ENCODE measurements around the gene NAPA. TPM values are rescaled to one million over a fixed set of nuclear protein-coding genes. Genes with fewer than 3 reads are reported as not detected.
A peak's percentile ranks its signal among the peaks of the same experiment; 100 is the strongest.

The NAPA gene
- total RNA-seq, 2 experiments from 2014 or later = 72.5 to 75.1 TPM

DNA sequence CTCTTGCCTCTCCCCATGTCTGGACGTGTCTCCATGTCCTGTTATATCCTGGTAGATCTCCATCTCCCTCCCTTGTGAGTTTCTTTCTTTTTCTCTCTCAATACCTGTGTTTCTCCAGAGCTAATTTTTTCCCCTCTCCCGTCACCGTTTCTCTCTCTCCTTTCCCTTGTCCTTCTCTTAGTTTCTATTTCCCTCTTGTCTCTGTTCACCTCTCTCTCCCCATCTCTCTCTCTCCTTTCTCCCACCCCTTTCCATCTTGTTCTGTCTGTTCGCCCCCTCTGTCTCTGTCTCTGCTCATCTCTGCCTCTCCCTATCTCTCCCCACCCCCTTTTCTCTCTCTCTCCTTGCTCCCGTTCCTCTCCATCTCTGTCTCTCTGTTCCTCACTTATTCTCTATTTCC, 56.2 kb downstream of the NAPA start:
- H3K27me3 Mint-ChIP-seq (ENCODE audit: low read depth) = peaks cover 30% of the 10 kb centered on the region
- H3K27ac Mint-ChIP-seq = no peak overlapping the region
- no peak overlapping the region for H3K4me3 Mint-ChIP-seq
- peaks cover 7% of the 10 kb centered on the region for H3K9me3 Mint-ChIP-seq
- DNase-seq = no peak
- H3K4me1 Mint-ChIP-seq (ENCODE audit: low read depth) = peaks cover 2% of the 10 kb centered on the region
- no peaks in the 10 kb centered on the region for H3K36me3 Mint-ChIP-seq (ENCODE audit: low read depth)
- intact Hi-C loops (cut with micrococcal nuclease) = no loop called here
- CTCF ChIA-PET = interaction anchor here (0.6 kb wide), 1 partner anchor 1489 kb away, joined by 3 read pairs; no protein-coding TSS in a partner anchor

DNA sequence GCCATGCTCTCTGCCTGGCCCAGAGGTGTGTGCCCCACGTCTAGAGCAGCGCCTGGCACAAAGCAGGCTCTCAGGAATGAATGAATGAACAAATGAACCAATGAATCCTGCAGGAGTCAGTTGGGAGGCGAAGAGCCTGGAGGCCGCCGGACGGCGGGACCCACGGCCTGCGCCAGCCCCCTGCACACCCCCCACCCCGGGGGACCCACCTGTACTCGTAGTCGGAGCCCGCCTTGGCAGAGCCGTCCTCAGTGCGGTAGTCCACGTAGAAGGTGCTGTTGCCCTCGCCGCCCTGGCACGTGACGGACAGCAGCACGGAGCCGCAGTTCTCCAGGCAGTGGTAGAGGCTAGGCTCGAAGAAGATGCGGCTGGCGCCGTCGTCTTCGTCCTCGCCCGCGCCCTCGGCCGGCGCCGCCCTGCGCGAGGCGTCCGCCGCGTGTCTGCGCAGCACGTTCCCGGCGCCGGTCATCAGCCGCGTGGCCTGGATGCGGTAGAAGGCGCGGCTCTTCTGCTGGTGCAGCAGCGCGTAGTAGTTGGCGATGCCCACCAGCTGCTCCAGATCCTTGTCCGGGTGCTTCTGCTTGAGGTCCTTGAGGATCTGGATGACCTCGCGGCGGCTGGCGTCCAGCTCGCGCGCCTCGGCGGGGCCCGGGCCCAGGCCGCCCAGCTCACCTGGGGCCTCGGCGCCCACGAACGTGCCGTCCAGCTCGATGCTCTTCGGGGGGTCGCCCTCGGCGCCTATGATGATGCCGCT, 58.0 kb downstream of the NAPA start:
- Mint-ChIP-seq H3K27ac (no peak overlapping the region), H3K27me3 (ENCODE audit: low read depth) (peaks cover 27% of the 10 kb centered on the region), H3K4me3 (no peak overlapping the region), H3K9me3 (peaks cover 7% of the 10 kb centered on the region), H3K36me3 (ENCODE audit: low read depth) (no peaks in the 10 kb centered on the region), H3K4me1 (ENCODE audit: low read depth) (peaks cover 2% of the 10 kb centered on the region)
- DNase-seq = no peak
- intact Hi-C loops (cut with micrococcal nuclease) = no loop called here
- CTCF ChIA-PET = no interaction called here

DNA sequence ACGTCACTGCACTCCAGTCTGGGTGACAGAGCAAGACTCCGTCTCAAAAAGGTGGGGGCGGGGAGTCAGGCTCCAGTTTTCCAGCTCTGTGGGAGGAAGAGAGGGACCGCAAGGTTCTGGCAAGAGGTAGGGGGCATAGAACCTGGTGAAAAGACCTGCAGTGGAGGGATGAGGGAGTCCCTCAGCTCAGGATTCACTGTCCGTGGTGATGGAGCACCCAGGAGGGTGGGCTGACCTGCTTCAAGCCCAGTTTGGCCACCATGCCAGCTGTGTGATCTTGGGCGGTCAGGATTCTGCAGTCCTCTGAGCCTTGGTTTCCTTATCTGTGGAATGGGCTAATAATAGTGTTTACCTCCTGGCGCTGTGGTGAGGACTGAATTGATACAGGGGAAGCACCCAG, 64.4 kb downstream of the NAPA start:
- peaks cover 40% of the 10 kb centered on the region for H3K27me3 Mint-ChIP-seq (ENCODE audit: low read depth)
- CTCF ChIA-PET = interaction anchor here (0.7 to 1.1 kb wide), 2 partner anchors 11 to 14 kb away, joined by 3 read pairs; no protein-coding TSS in a partner anchor
- peaks cover under 1% of the 10 kb centered on the region for H3K9me3 Mint-ChIP-seq
- no peak overlapping the region for H3K4me3 Mint-ChIP-seq
- no peak overlapping the region for H3K27ac Mint-ChIP-seq
- peaks cover 19% of the 10 kb centered on the region for H3K4me1 Mint-ChIP-seq (ENCODE audit: low read depth)
- no peaks in the 10 kb centered on the region for H3K36me3 Mint-ChIP-seq (ENCODE audit: low read depth)
- intact Hi-C loops (cut with micrococcal nuclease) = no loop called here
- no peak for DNase-seq

DNA sequence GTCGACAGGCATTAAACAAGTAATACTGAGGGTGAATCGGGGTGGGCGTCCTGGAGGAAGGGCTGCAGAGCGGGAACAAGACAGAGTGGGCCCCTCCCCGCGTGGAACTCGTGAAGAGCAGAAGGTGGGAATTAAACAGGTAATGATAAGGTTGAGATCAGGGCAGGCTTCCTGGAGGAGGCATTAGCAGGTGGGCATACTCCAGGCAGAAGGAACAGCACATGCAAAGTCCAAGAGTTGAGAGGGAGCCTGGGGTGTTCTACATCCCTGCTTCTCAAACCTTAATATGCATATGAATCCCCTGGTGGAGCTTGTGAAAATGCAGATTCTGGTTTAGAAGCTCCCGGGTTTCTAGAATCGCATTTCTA, 66.5 kb downstream of the NAPA start:
- Mint-ChIP-seq H3K4me1 (ENCODE audit: low read depth) (peaks cover 36% of the 10 kb centered on the region), H3K4me3 (no peak overlapping the region), H3K27me3 (ENCODE audit: low read depth) (peaks cover 45% of the 10 kb centered on the region), H3K27ac (no peak overlapping the region), H3K36me3 (ENCODE audit: low read depth) (no peaks in the 10 kb centered on the region), H3K9me3 (no peaks in the 10 kb centered on the region)
- intact Hi-C loops (cut with micrococcal nuclease) = no loop called here
- DNase-seq = no peak
- CTCF ChIA-PET = no interaction called here

DNA sequence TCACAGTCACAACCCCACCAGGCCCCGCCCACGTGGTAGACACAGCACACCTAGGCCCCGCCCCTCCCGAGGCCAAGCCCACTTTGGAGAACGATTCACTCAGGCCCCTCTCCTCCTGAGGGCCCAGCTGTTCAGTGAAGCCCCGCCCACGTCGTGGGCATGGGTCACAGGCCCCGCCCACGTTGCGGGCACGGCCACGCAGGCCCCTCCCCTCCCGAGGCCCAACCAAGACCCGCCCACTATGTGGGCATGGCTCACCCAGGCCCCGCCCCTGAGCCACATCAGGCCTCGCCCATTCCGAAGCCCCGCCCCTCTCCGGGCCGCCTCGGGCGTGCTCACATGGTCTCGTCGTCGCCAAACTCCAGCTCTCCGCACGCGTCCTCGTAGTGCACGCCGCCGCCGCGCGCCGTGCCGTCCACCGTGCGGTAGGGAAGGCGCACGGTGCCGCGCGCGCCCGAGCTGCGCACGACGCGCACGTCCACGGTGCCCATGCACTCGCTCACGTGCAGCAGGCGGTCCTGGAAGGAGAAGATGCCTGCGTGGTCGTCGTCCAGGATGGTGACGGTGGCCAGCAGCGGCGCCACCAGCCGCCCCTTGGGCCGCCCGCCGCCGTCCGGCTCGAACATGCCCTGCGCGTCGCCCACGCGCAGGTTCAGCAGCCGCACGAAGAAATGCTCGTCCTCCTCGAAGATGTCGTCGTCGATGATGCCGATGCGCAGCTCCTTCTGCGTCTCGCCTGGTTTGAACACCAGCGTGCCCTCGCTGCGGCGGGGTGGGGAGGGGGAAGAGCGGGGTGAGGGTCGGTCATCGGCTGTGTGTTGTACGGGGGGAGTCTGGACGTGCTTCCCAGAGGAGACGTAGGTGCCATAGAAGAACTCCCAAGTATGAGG, 67.1 kb downstream of the NAPA start:
- no peaks in the 10 kb centered on the region for H3K9me3 Mint-ChIP-seq
- H3K4me3 Mint-ChIP-seq = peak overlapping the region; percentile 56
- intact Hi-C loops (cut with micrococcal nuclease) = loop anchor here (2.0 kb wide), 1 partner anchor 37 kb away; the partner anchor contains the start of gene KPTN
- H3K27me3 Mint-ChIP-seq (ENCODE audit: low read depth) = peaks cover 51% of the 10 kb centered on the region
- peak; percentile 76 for DNase-seq
- H3K27ac Mint-ChIP-seq = no peak overlapping the region
- CTCF ChIA-PET = interaction anchor here (1.4 to 1.6 kb wide), 2 partner anchors 11 to 259 kb away, joined by 4 read pairs; no protein-coding TSS in a partner anchor
- no peaks in the 10 kb centered on the region for H3K36me3 Mint-ChIP-seq (ENCODE audit: low read depth)
- H3K4me1 Mint-ChIP-seq (ENCODE audit: low read depth) = peaks cover 38% of the 10 kb centered on the region

DNA sequence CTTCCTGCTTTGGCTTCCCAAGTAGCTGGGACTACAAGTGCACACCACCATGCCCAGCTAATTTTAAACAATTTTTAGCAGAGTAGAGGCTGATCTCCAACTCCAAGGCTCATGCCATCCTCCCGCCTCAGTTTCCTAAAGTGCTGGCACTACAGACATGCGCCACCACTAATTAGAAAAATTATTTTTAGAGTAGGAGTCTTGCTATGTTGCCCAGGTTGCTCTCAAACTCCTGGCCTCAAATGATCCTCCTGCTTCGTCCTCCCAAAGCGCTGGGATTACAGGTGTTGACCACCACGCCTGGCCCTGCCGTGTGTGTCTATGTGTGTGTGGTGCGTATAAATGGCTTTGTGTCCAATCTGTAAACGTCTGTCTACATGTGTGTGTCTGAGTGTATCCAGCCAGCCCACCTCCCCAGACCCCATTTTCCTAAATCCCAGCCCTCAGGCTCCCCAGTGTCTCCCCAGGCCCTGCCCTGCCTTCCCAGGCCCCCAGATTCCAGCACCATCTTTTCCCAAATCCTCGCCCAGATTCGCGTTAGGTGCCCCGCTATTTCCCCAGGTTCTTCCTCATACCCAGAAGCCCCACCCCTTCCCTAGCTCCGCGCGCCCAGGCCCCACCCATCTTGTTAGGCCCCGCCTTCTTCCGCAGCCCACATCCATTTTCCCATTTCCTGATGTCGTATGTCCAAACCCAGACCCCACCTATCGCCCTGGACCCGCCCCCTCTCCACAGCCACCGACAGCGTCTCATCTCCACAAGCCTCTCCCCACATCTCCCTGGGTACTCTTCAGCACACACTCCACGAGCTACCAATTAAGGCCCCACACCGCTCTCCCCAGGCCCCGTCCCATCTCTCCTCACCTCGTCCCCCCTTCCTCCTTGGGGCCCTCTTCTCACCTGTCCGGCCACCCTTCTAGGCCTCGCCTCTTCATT, 68.1 kb downstream of the NAPA start:
- H3K36me3 Mint-ChIP-seq (ENCODE audit: low read depth) = no peaks in the 10 kb centered on the region
- H3K4me3 Mint-ChIP-seq = peak overlapping the region; percentile 56
- intact Hi-C loops (cut with micrococcal nuclease) = loop anchor here (2.0 kb wide), 1 partner anchor 38 kb away; the partner anchor contains the start of gene KPTN

DNA sequence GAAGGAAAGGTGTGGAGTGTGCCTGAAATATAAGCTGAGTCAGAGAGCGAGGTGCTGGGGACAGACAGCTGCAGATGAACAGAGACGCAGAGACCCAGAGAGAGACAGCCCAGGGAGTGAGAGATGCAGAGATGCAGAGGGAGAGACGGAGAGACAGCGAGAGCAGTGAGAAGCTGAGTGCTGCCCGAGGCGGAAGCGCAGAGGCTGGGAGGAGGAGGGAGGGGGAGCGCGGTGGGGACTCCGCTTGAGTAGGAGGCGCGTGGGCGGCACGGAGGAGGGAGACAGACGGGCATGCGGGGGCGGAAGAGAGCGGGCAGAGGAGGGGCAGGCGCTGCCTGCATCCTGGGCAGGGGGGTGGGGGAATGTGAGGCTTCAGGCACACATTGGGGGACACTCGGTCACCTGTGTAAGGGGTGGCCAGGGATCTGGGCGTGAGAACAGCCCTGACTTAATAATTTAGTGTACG, 68.9 kb downstream of the NAPA start:
- peak; percentile 65 for DNase-seq
- Mint-ChIP-seq H3K27ac (no peak overlapping the region), H3K9me3 (no peaks in the 10 kb centered on the region), H3K27me3 (ENCODE audit: low read depth) (peaks cover 54% of the 10 kb centered on the region), H3K36me3 (ENCODE audit: low read depth) (no peaks in the 10 kb centered on the region), H3K4me1 (ENCODE audit: low read depth) (peaks cover 38% of the 10 kb centered on the region), H3K4me3 (no peak overlapping the region)
- CTCF ChIA-PET = interaction anchor here (0.9 to 1.6 kb wide), 5 partner anchors 9 to 261 kb away, joined by 3 to 4 read pairs (median 3); no protein-coding TSS in a partner anchor
- intact Hi-C loops (cut with micrococcal nuclease) = loop anchor here (2.0 kb wide), 1 partner anchor 39 kb away; the partner anchor contains the start of gene KPTN

More for the DNA sequence above, 68.1 kb downstream of the NAPA start:
- peaks cover 51% of the 10 kb centered on the region for H3K27me3 Mint-ChIP-seq (ENCODE audit: low read depth)
- no peaks in the 10 kb centered on the region for H3K9me3 Mint-ChIP-seq
- H3K27ac Mint-ChIP-seq = no peak overlapping the region
- peaks cover 38% of the 10 kb centered on the region for H3K4me1 Mint-ChIP-seq (ENCODE audit: low read depth)
- CTCF ChIA-PET = interaction anchor here (0.9 to 1.6 kb wide), 4 partner anchors 10 to 260 kb away, joined by 3 to 4 read pairs (median 4); no protein-coding TSS in a partner anchor
- peak; percentile 63 for DNase-seq

DNA sequence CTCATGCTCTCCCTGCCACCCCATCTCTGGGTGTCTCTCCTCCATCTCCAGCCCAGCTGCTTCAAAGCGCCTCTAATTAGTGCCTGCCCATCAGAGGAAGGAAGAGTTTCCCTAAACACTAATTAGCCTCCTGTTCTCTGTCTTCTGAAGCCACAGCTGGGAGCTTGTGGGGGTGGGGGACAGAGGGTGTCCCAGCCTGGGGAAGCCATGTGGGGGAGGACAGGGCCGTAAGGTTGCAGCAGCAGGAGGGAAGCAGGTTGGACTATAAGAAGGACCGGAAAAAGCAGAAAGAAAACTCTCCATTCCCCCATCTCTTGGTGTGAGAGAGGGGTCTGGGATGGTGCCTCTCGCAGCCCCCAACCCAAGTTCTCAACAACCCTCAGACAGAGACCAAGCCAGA, 69.3 kb downstream of the NAPA start:
- Mint-ChIP-seq H3K36me3 (ENCODE audit: low read depth) (no peaks in the 10 kb centered on the region), H3K9me3 (no peaks in the 10 kb centered on the region), H3K27me3 (ENCODE audit: low read depth) (peaks cover 57% of the 10 kb centered on the region), H3K27ac (no peak overlapping the region), H3K4me3 (no peak overlapping the region), H3K4me1 (ENCODE audit: low read depth) (peaks cover 38% of the 10 kb centered on the region)
- CTCF ChIA-PET = interaction anchor here (0.9 to 1.2 kb wide), 4 partner anchors 9 to 94 kb away, joined by 3 read pairs; no protein-coding TSS in a partner anchor
- intact Hi-C loops (cut with micrococcal nuclease) = no loop called here
- no peak for DNase-seq

DNA sequence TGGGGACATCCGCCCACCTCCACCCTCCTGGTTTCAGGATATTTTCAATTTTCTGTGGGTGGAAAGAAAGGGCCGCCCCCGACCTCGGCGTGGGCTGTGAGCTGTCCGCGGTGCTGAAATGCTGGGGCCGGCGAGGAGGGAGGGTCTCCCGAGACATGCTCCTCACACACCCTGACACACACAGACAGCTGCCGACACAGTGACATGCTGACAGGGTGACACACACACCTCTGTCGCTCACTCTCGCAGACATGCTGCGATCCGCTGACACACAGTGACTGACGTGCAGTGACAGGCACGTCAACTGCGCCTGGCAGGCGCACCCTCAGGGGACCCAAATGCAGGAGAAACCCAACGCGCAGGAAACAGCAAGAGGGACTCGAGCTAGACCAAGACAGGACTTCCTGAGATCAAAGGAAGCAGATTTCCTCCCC, 70.5 kb downstream of the NAPA start:
- Mint-ChIP-seq H3K36me3 (ENCODE audit: low read depth) (no peaks in the 10 kb centered on the region), H3K27me3 (ENCODE audit: low read depth) (peaks cover 58% of the 10 kb centered on the region), H3K27ac (no peak overlapping the region), H3K4me3 (no peak overlapping the region), H3K4me1 (ENCODE audit: low read depth) (peaks cover 38% of the 10 kb centered on the region), H3K9me3 (no peaks in the 10 kb centered on the region)
- CTCF ChIA-PET = no interaction called here
- intact Hi-C loops (cut with micrococcal nuclease) = no loop called here
- peak; percentile 36 for DNase-seq

DNA sequence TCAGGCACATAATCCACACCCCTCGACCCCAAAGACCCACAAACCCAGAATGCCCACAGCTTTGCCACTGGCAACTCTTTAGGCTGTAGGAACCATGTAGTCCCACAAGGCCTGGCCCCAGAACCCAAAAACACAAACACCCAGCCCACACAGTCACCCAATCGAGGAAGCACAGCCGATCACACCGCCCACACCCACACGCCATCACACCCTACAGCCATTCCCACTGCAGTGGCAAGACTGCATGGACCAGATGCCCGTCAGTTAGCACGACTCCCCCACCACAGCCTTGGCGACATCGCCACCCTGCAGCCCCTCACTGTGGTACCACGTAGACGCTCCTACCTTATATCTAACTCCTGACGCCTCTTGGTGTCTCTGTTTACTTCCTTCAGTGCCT, 71.5 kb downstream of the NAPA start:
- Mint-ChIP-seq H3K9me3 (no peaks in the 10 kb centered on the region), H3K27ac (no peak overlapping the region), H3K4me1 (ENCODE audit: low read depth) (peaks cover 38% of the 10 kb centered on the region), H3K36me3 (ENCODE audit: low read depth) (no peaks in the 10 kb centered on the region), H3K27me3 (ENCODE audit: low read depth) (peaks cover 56% of the 10 kb centered on the region), H3K4me3 (no peak overlapping the region)
- DNase-seq = no peak
- CTCF ChIA-PET = no interaction called here
- intact Hi-C loops (cut with micrococcal nuclease) = no loop called here

DNA sequence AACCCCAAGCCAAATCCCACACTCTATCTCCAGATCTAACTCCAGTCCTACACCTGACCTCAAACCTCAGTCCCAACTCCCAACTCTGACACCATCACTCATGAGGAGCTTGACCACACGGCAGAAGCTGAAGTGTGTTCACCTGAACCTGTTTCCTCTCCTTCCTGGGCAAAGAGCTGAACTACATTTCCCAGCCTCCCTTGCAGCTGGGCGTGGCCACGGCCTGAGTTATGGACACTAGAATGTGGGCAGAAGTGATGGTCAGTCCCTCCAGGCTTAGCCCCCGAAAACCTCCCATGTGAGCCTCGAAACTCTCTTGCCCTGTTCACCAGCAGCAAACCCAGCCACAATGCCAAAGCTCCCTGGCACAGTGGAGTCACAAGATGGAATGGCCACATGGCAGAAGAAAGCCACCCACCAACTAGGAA, 76.1 kb downstream of the NAPA start:
- H3K4me1 Mint-ChIP-seq (ENCODE audit: low read depth) = peaks cover 24% of the 10 kb centered on the region
- no peak for DNase-seq
- CTCF ChIA-PET = interaction anchor here (1.0 to 4.1 kb wide), 3 partner anchors 45 to 267 kb away, joined by 4 to 64 read pairs (median 5); partner anchors contain the start of gene KPTN
- H3K36me3 Mint-ChIP-seq (ENCODE audit: low read depth) = no peaks in the 10 kb centered on the region
- H3K27me3 Mint-ChIP-seq (ENCODE audit: low read depth) = peaks cover 45% of the 10 kb centered on the region
- H3K9me3 Mint-ChIP-seq = no peaks in the 10 kb centered on the region
- no peak overlapping the region for H3K4me3 Mint-ChIP-seq
- intact Hi-C loops (cut with micrococcal nuclease) = loop anchor here (5.0 kb wide), 1 partner anchor 173 kb away; no protein-coding TSS in a partner anchor
- H3K27ac Mint-ChIP-seq = no peak overlapping the region

All from activated naive CD4-positive, alpha-beta T cell treated with anti-CD3 and anti-CD28 coated beads for 36 hours (primary cell).